DMS79 treated with DMSO at 0.1 percent for 48 hours (cell line): ENCODE data around the gene CPA5.
A peak's percentile ranks its signal among the peaks of the same experiment; 100 is the strongest.

Experiments used
- DNase-seq: peaks from one replicate; lab custom pipeline; 2025; lab: John Stamatoyannopoulos, UW

The CPA5 gene

GRCh38 chr7:130397051-130397757 is 52.6 kb downstream of the CPA5 start:
- DNase-seq = peak; percentile 73

DNA sequence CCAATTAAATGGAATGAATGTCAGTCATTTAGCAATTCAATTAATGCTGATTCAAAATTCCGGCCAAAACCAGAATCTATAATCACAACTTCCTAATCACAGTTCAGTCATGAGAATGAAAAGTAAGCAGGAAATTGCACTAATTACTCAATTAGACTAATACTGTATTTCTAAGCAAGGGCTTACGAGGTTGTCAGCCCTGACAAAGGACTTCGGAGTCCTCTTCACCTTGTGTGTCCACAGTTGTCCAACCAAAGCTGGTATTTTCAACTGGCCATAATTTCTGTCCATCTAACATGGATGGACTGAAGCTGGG is 53.1 kb downstream of the CPA5 start:
- DNase-seq = peak; percentile 68

DNA sequence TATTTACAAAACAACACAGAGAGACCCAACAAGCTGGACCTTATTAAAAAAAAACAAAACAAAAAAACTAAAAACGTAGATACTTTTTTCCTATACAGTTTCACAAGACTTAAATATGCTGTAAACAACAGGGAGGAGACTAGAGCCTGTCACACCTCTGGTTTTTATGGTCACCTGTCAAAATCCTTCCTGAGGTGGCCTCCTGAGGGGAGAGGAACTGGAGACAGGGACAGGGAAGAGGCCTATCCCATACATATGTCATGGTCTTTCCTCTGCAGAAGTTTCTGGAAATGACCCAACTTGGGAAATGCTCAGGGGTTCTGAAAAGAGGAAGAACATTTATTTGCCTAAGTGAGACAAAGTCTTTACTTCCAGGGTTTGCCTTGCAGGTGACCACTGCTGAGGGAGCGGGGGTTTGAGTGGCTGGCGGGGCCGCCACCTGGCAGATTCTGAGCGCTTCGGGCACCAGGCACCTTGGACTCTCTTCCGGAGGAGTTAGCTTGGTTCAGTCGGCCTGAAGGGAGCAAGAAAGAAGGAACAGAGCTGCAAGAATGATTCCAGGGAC is 54.0 kb downstream of the CPA5 start:
- DNase-seq = no peak

DNA sequence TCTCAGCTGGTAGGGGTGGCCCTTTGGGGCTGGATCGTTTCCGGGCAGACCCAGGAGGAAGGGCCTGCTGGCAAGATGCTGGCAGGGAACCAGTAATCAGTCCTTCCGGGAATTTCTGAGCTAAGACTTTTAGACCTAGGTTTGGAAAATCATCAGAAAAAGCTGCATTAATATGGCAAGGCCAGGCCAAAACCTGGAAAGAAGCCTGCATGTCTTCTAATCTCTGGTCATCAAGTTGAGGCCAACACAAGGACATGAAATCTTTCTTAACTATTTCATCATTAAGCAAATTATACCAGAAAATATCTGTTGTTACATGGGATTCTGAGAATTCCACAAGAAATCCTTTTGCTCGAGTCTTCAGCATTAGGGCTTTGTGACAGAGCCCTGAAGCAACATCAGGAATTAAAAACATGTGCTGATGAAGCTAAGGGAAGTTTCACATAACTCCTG is 55.5 kb downstream of the CPA5 start:
- DNase-seq = no peak

DNA sequence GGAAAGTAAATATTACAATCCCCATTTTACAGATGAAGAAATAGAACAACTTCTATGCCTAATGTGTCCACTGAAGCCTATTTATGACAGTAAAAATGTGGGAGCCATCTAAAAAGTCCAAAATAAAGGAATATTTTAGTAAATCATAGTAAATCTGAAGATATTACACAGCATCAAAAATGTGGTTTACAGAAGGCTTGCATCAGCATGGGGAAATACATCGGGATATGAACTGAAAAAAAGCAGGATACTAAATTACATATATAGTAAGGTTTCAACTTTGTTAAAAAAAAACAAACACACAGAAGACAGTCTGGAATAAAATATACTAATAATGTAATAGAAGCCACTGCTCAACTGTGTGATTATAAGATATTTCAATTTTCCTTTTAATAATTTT is 56.5 kb downstream of the CPA5 start:
- no peak for DNase-seq

DNA sequence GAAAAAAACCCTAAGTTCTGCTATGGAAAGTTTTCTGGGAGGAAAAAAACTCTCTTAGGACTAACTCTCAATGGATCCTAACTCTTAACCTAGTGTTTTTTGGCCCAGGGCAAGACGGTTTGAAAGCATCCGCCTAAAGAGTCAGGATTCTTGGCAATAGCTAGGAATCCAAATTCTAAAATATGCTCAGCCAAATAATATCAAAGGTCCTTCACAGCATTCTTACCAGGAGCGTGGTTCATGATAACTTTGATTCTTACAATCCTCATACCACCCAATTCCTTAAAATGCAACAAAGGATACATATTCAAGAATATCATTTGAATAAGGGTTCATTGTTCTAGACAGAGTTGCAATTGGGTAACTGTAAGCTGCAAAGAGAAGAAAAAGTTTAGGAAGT is 57.0 kb downstream of the CPA5 start:
- DNase-seq = no peak

DNA sequence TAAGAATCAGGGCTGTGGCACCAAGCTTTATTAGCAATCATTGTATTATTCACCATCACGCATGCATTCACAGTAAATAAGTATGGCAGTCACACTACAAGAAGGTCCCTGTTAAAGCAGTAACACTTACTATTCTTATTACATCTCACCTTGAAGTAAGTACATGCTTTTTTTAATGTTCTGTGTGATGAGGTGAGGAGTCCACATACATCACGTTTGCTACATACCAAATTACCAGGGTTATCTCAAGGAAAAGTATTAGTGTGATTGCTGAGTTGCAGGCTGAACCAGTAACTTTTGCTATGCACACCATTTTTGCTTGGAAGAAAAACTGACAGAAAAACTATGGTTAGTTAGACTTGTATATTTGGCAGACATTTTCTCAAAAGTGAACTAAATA is 60.4 kb downstream of the CPA5 start:
- peak; percentile 79 for DNase-seq

- peak; percentile 95 for DNase-seq
Measured at GRCh38 chr7:130409067-130409711, 64.6 kb downstream of the CPA5 start.

GRCh38 chr7:130409712-130410072 is 65.1 kb downstream of the CPA5 start:
- no peak for DNase-seq

DNA sequence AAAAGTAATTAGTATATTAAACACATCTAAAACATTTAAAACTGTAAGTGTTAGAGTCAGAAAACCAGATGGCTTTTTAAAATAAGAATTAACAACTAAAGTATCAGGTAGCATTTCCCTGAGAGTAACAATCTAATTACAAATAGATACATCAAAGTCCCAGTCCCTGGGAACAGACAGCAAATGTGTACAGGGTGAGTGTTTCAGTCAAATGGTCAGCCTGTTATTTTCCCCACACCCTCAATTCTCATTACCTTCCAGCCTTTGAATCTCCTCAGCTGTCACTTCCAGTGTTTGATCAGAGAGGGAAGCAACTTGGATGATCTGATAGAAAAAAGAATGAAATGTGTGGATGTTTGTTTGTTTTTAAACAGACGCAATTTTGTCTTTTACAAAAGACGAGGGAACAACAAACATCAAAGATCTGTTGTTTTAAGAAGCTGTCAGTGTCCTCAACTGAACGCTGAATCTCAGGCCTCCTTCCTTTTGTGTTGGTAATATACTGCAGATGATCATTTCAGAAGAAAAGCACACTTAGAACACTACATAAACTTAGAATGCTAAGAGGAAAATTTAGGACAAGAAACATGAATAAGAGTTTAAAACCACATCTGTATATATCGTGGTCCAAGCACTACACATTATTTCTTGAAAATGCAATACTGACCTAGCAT is 66.4 kb downstream of the CPA5 start:
- no peak for DNase-seq

- no peak for DNase-seq
Measured at GRCh38 chr7:130413201-130413600, 68.6 kb downstream of the CPA5 start.

DNA sequence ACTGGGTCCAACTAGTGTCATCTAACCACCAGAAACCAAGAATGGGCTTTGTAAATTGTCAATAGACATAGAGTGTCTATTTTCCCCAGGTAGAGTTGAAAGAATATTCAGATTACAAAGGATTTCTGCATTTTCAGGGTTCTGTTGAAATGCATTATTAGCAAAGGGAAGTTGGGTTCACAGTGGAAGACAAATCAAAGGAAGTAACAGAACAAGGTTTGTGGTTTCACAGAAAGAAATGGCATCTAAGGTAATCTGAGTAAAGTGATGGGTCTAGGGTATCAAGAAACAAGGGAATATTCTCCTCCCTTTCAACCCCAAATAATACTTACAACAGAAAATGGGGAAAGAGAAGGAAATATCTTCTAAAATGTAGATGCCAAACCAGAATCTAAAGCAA is 70.4 kb downstream of the CPA5 start:
- DNase-seq = no peak

DNA sequence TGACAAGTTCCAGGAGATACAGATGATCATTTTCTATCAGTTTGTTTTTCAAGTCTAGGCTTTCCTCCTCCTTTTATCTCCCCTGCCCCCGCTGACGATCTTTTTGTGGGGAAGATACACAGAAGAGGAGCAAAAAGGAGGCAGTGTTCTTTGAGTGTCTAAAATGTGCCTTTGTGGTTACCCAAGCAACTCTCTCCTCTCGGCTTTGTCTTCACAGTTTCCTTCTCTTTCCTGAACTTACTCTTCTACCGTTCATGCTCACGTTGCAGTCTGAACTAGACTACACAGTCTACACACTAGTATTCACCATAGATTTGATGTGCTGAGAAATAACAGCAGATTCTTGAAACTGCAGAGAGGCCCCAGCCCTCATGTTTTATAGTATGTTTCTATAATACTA is 72.6 kb downstream of the CPA5 start:
- no peak for DNase-seq

GRCh38 chr7:130418306-130418705 is 73.7 kb downstream of the CPA5 start:
- DNase-seq = no peak
